PC-9 (cell line): ENCODE data around the gene DLGAP1. TPM values are rescaled to one million over a fixed set of nuclear protein-coding genes. Genes with fewer than 3 reads are reported as not detected.

Source experiments
- BruUV-seq: library from RNA; stranded (reverse); fragments of 400-500 nt; replicated peaks from 2 replicates; lab custom pipeline; 2021; lab: Mats Ljungman, UMichigan
- CTCF ChIA-PET: fragments of 300-600 bp; sonication (Branson Sonifier 250); formaldehyde crosslinking; loops from one replicate; lab custom pipeline; 2022; ENCODE audit warnings: antibody characterized with exemption; lab: Charles Lee
- POLR2A ChIA-PET: fragments of 300-600 bp; sonication (Branson Sonifier 250); formaldehyde crosslinking; loops from one replicate; lab custom pipeline; 2022; ENCODE audit warnings: antibody characterized with exemption; ENCODE audit not compliant: unreplicated experiment; lab: Charles Lee
- DNase-seq, 2 experiments: peaks; one replicate each; pipeline versions ENCODE4 v3.0.0 to v3.0.0-alpha.2; 2015 to 2022; ENCODE audit warnings: mixed read lengths in 1 of 2
- H2AFZ ChIP-seq: fragments of 200-600 bp; sonication (generic); 2 replicates; pipeline ENCODE4 v1.8.1; 2017; ENCODE audit warnings: antibody characterized with exemption
- H3F3A ChIP-seq: fragments of 200-600 bp; sonication (generic); 2 replicates; pipeline ENCODE4 v1.8.1; 2017; ENCODE audit warnings: antibody characterized with exemption, mild to moderate bottlenecking, low read depth; ENCODE audit not compliant: insufficient read depth
- H3K27ac ChIP-seq: fragments of 200-600 bp; sonication (generic); 2 replicates; pipeline ENCODE4 v1.6.1; 2016; ENCODE audit warnings: mixed run types
- H3K27me3 ChIP-seq: fragments of 200-600 bp; sonication (generic); 2 replicates; pipeline ENCODE4 v1.6.1; 2016; ENCODE audit warnings: low read depth, mixed run types; ENCODE audit not compliant: insufficient read depth
- H3K36me3 ChIP-seq: fragments of 200-600 bp; sonication (generic); 2 replicates; pipeline ENCODE4 v1.6.1; 2016; ENCODE audit warnings: low read depth, mixed run types
- H3K4me1 ChIP-seq: fragments of 200-600 bp; sonication (generic); replicated peaks from 2 replicates; pipeline ENCODE4 v1.6.1; 2016; ENCODE audit warnings: mixed run types; ENCODE audit not compliant: insufficient read depth
- H3K4me2 ChIP-seq: fragments of 200-600 bp; sonication (generic); 2 replicates; pipeline ENCODE4 v1.6.1; 2017; ENCODE audit warnings: mixed run types
- H3K4me3 ChIP-seq: fragments of 200-600 bp; sonication (generic); 2 replicates; pipeline ENCODE4 v1.6.1; 2016; ENCODE audit warnings: mixed run types
- H3K79me2 ChIP-seq: fragments of 200-600 bp; sonication (generic); 2 replicates; pipeline ENCODE4 v1.6.1; 2017; ENCODE audit warnings: low read depth, mixed run types
- H3K9me2 ChIP-seq: fragments of 200-600 bp; sonication (generic); 2 replicates; pipeline ENCODE4 v1.8.1; 2017; ENCODE audit warnings: mild to moderate bottlenecking; ENCODE audit not compliant: insufficient read depth
- H3K9me3 ChIP-seq: fragments of 200-600 bp; sonication (generic); 2 replicates; pipeline ENCODE4 v1.8.1; 2016; ENCODE audit warnings: low read depth; ENCODE audit not compliant: insufficient read depth
- H4K20me1 ChIP-seq: fragments of 200-600 bp; sonication (generic); 2 replicates; pipeline ENCODE4 v1.8.1; 2017; ENCODE audit not compliant: insufficient read depth
- EZH2 ChIP-seq: fragments of 200-600 bp; sonication (generic); IDR thresholded peaks from 2 replicates; pipeline ENCODE4 v1.8.0; 2017; ENCODE audit warnings: antibody characterized with exemption, low read depth
- intact Hi-C: fragments of 100-400 bp; cut with micrococcal nuclease; formaldehyde crosslinking; loops from one replicate; pipeline ENCODE4 v1.10.0; 2022; ENCODE audit not compliant: unreplicated experiment
- total RNA-seq: library from RNA; stranded (reverse); gene quantifications from 2 replicates; pipeline ENCODE4 v1.2.3, GENCODE V29; 2021
- TF ChIP-seq, protein P1 (sequence below): fragments of 200-600 bp; sonication (generic); conservative IDR thresholded peaks from 2 replicates; pipeline ENCODE4 v1.6.1; 2017; ENCODE audit warnings: mixed run types, antibody characterized with exemption, mild to moderate bottlenecking, moderate library complexity

DLGAP1 gene
- total RNA-seq, 1 experiment from 2014 or later, result not detected

DNA sequence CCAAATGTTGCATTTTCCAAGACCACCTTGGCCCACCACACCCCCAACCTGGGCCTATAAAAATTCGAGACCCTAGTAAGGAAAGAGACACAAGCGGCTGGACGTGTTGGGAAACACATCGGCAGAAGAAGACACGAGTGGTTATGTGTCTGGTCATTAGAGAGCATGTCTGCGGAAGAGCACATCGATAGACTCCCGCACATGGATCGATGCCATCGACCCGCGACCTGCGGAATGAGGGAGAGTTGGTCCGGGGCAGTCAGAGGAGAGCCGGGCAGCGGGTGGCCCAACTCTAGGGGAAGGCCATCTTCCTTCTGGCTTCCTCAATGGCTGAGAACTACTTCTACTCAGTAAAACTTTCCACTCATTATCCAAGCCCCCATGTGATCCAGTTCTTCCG is 785.7 kb downstream of the DLGAP1 start:
- H3K4me2 ChIP-seq, result no peak overlapping the region
- intact Hi-C loops, result loop anchor here (5.0 kb wide), 2 partner anchors 287 to 407 kb away; partner anchors contain the start of gene MYL12B
- H3K27me3 ChIP-seq, result no peaks in the 10 kb centered on the region
- H3K9me2 ChIP-seq, result no peaks in the 10 kb centered on the region
- no peak overlapping the region for H2AFZ ChIP-seq
- no peak overlapping the region for H3K4me3 ChIP-seq
- H3K36me3 ChIP-seq, result no peaks in the 10 kb centered on the region
- TF ChIP-seq, protein P1, sequence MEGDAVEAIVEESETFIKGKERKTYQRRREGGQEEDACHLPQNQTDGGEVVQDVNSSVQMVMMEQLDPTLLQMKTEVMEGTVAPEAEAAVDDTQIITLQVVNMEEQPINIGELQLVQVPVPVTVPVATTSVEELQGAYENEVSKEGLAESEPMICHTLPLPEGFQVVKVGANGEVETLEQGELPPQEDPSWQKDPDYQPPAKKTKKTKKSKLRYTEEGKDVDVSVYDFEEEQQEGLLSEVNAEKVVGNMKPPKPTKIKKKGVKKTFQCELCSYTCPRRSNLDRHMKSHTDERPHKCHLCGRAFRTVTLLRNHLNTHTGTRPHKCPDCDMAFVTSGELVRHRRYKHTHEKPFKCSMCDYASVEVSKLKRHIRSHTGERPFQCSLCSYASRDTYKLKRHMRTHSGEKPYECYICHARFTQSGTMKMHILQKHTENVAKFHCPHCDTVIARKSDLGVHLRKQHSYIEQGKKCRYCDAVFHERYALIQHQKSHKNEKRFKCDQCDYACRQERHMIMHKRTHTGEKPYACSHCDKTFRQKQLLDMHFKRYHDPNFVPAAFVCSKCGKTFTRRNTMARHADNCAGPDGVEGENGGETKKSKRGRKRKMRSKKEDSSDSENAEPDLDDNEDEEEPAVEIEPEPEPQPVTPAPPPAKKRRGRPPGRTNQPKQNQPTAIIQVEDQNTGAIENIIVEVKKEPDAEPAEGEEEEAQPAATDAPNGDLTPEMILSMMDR, result no peak
- no peak for TF ChIP-seq EZH2
- DNase-seq, result no peak
- CTCF ChIA-PET, result interaction anchor here (0.6 kb wide), 1 partner anchor 112 kb away, joined by 5 read pairs; no protein-coding TSS in a partner anchor
- H3F3A ChIP-seq, result peaks cover 18% of the 10 kb centered on the region
- H3K79me2 ChIP-seq, result no peaks in the 10 kb centered on the region
- H3K4me1 ChIP-seq, result peaks cover 24% of the 10 kb centered on the region
- no TSS peak for BruUV-seq
- no peak overlapping the region for H3K27ac ChIP-seq
- POLR2A ChIA-PET, result no interaction called here
- no peaks in the 10 kb centered on the region for H3K9me3 ChIP-seq
- no peaks in the 10 kb centered on the region for H4K20me1 ChIP-seq

DNA sequence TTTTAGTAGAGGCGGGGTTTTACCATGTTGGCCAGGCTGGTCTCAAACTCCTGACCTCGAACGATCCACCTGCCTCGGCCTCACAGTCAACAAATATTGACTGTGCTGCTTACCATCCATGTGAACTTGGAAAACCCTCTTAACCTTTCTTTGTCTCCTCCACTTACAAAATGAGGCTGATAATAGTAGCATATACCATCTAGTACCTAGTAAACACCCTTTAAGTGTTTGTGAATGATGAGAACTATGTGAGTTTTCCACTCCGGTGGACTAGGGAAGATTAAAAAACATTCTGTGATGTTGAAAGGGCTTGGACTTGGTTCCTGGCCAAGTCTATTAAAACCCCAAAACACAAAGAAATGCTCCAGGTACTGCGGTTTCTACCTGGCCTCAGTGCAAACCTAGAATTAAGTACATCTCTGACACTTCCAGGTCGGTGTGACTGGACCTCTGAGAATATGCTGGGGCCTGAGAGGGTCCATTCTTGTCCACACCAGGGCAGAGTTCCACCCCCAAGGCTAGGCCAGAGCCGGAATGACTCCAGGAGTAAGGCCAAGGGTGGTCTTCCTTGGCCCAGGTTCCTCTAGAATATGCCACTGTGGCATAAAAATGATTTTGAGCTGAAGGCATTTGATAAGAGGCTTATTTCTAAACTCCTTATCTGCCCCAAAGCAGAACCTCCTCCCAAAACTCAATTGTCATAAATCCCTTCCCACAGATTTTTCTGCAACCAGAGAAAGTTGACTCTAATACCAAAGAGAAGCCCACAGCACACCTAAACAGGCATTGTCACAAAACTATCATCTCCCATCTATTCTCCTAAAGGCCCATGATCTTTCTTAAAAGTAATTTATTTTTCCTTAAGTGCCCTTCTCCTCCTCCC is 787.6 kb downstream of the DLGAP1 start:
- no peak overlapping the region for H3K4me2 ChIP-seq
- DNase-seq, result no peak
- H3K4me1 ChIP-seq, result peaks cover 33% of the 10 kb centered on the region
- no peaks in the 10 kb centered on the region for H3K27me3 ChIP-seq
- peaks cover 24% of the 10 kb centered on the region for H3F3A ChIP-seq
- no peaks in the 10 kb centered on the region for H4K20me1 ChIP-seq
- H2AFZ ChIP-seq, result no peak overlapping the region
- ChIA-PET POLR2A (interaction anchor here (0.5 to 0.6 kb wide), 3 partner anchors 43 to 247 kb away, joined by 3 to 8 read pairs (median 3); no protein-coding TSS in a partner anchor), CTCF (interaction anchor here (0.9 to 3.2 kb wide), 3 partner anchors 15 to 201 kb away, joined by 3 to 31 read pairs (median 11); no protein-coding TSS in a partner anchor)
- intact Hi-C loops, result loop anchor here (5.0 kb wide), 2 partner anchors 285 to 405 kb away; partner anchors contain the start of gene MYL12B
- TF ChIP-seq, protein P1, result no peak
- no peak for TF ChIP-seq EZH2
- H3K9me3 ChIP-seq, result 0 out of 2 replicates have a peak, but pooled peaks cover 5% of the 10 kb centered on the region
- no peaks in the 10 kb centered on the region for H3K9me2 ChIP-seq
- BruUV-seq, result no TSS peak
- no peak overlapping the region for H3K27ac ChIP-seq
- H3K4me3 ChIP-seq, result no peak overlapping the region
- no peaks in the 10 kb centered on the region for H3K79me2 ChIP-seq
- H3K36me3 ChIP-seq, result no peaks in the 10 kb centered on the region

DNA sequence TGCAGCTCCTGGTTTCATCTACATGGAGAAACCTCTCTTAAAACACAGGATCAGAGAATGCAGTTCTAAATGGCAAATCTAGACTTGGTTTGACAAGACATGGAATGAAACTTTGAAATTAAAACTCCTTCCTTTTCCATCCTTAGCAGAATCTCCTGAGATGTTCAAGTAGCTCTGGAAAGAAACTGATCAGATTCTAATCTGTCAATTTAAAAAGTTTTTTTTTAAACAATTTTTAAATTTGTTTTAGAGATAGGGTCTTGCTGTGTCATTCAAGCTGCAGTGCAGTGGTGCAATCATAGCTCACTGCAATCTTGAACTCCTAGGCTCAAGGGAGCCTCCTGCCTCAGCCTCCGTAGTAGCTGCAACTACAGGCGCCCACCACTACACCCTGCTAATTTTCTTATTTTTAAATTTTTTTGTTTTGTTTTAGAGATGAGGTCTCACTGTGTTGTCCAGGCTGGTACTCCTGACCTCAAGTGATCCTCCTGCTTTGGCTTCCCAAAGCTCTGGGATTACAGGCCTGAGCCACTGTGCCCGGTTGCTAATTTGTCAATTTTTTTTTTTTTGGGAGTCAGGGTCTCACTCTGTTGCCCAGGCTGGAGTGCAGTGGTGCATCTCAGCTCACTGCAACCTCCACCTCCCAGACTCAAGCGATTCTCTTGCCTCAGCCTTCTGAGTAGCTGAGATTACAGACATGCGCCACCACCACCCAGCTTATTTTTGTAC is 788.4 kb downstream of the DLGAP1 start:
- peak overlapping the region; percentile 74 for H3K4me2 ChIP-seq
- TF ChIP-seq EZH2, result no peak
- TF ChIP-seq, protein P1, result peak; percentile 29; the same call in 1 of the 2 replicates
- H3K27ac ChIP-seq, result peak overlapping the region; percentile 96
- H3K36me3 ChIP-seq, result no peaks in the 10 kb centered on the region
- no TSS peak for BruUV-seq
- 0 out of 2 replicates have a peak, but pooled peaks cover 5% of the 10 kb centered on the region for H3K9me3 ChIP-seq
- H3K4me3 ChIP-seq, result peak overlapping the region; percentile 45; the same call in 1 of the 2 replicates
- no peaks in the 10 kb centered on the region for H3K9me2 ChIP-seq
- no peak overlapping the region for H2AFZ ChIP-seq
- no peaks in the 10 kb centered on the region for H4K20me1 ChIP-seq
- H3F3A ChIP-seq, result peaks cover 24% of the 10 kb centered on the region
- ChIA-PET POLR2A (interaction anchor here (0.5 to 2.8 kb wide), 13 partner anchors 13 to 513 kb away, joined by 3 to 22 read pairs (median 8); partner anchors contain the start of gene MYL12A), CTCF (interaction anchor here (0.6 to 3.2 kb wide), 16 partner anchors 14 to 737 kb away, joined by 3 to 31 read pairs (median 5); partner anchors contain the start of gene MYL12A)
- no peaks in the 10 kb centered on the region for H3K27me3 ChIP-seq
- intact Hi-C loops, result loop anchor here (1.0 to 5.0 kb wide), 11 partner anchors 13 to 734 kb away; partner anchors contain the start of gene MYL12B
- H3K79me2 ChIP-seq, result no peaks in the 10 kb centered on the region
- peaks cover 33% of the 10 kb centered on the region for H3K4me1 ChIP-seq
- DNase-seq, result no peak
